Calu3 (cell line): Measurements from ENCODE around the gene SYNE2. TPM values are rescaled to one million over a fixed set of nuclear protein-coding genes. Genes with fewer than 3 reads are reported as not detected.

Experiments used
- BruUV-seq: library from RNA; stranded (reverse); fragments of 400-500 nt; replicated peaks from 2 replicates; lab custom pipeline; 2021; lab: Mats Ljungman, UMichigan
- CTCF ChIA-PET: fragments of 300-600 bp; sonication (Branson Sonifier 250); formaldehyde crosslinking; loops from one replicate; lab custom pipeline; 2022; ENCODE audit warnings: antibody characterized with exemption; lab: Charles Lee
- DNase-seq: peaks from one replicate; pipeline ENCODE4 v3.0.0; 2022
- H3K27ac Mint-ChIP-seq: one replicate; pipeline ENCODE4 v1.8.0; 2022; ENCODE audit warnings: mixed read lengths; ENCODE audit not compliant: unreplicated experiment
- H3K27me3 Mint-ChIP-seq: one replicate; pipeline ENCODE4 v1.8.0; 2022; ENCODE audit warnings: mixed read lengths; ENCODE audit not compliant: unreplicated experiment
- H3K36me3 Mint-ChIP-seq: one replicate; pipeline ENCODE4 v1.8.0; 2022; ENCODE audit warnings: mild to moderate bottlenecking, moderate library complexity, mixed read lengths; ENCODE audit not compliant: insufficient read depth, unreplicated experiment
- H3K4me1 Mint-ChIP-seq: one replicate; pipeline ENCODE4 v1.8.0; 2022; ENCODE audit warnings: mild to moderate bottlenecking, low read depth, mixed read lengths; ENCODE audit not compliant: unreplicated experiment
- H3K4me3 Mint-ChIP-seq: one replicate; pipeline ENCODE4 v1.8.0; 2022; ENCODE audit warnings: mild to moderate bottlenecking, low read depth, moderate library complexity, mixed read lengths; ENCODE audit not compliant: unreplicated experiment
- H3K9me3 Mint-ChIP-seq: one replicate; pipeline ENCODE4 v1.8.0; 2022; ENCODE audit warnings: low read depth, mixed read lengths; ENCODE audit not compliant: unreplicated experiment
- CTCF ChIP-seq: fragments of 200-600 bp; IDR thresholded peaks from one replicate; pipeline ENCODE4 v1.8.0; 2022; ENCODE audit warnings: antibody characterized with exemption; ENCODE audit not compliant: unreplicated experiment
- intact Hi-C: fragments of 100-400 bp; cut with micrococcal nuclease; formaldehyde crosslinking; loops from one replicate; pipeline ENCODE4 v1.10.0; 2022; ENCODE audit not compliant: unreplicated experiment
- total RNA-seq: library from RNA; stranded (reverse); gene quantifications from 2 replicates; pipeline ENCODE4 v1.2.3, GENCODE V29; 2022

The SYNE2 gene
- total RNA-seq, 1 experiment from 2014 or later = 171 TPM

- no peaks in the 10 kb centered on the region for H3K9me3 Mint-ChIP-seq
- no peak for DNase-seq
- H3K27ac Mint-ChIP-seq = no peak overlapping the region
- intact Hi-C loops = no loop called here
- no peaks in the 10 kb centered on the region for H3K27me3 Mint-ChIP-seq
- peaks cover 39% of the 10 kb centered on the region for H3K36me3 Mint-ChIP-seq
- no peak overlapping the region for H3K4me3 Mint-ChIP-seq
- TF ChIP-seq CTCF = no peak
- no TSS peak for BruUV-seq
- H3K4me1 Mint-ChIP-seq = no peaks in the 10 kb centered on the region
- CTCF ChIA-PET = interaction anchor here (0.7 kb wide), 1 partner anchor 77 kb away, joined by 3 read pairs; no protein-coding TSS in a partner anchor
Observed at GRCh38 chr14:64213853-64214570, 361.2 kb downstream of the SYNE2 start.

GRCh38 chr14:64215274-64215673, 362.5 kb downstream of the SYNE2 start:
- intact Hi-C loops = no loop called here
- no peak for DNase-seq
- no peak for TF ChIP-seq CTCF
- Mint-ChIP-seq H3K4me1 (no peaks in the 10 kb centered on the region), H3K9me3 (no peaks in the 10 kb centered on the region), H3K27me3 (no peaks in the 10 kb centered on the region), H3K27ac (peak overlapping the region; percentile 26), H3K36me3 (peaks cover 38% of the 10 kb centered on the region), H3K4me3 (no peak overlapping the region)
- CTCF ChIA-PET = no interaction called here
- no TSS peak for BruUV-seq

- H3K27ac Mint-ChIP-seq = no peak overlapping the region
- H3K9me3 Mint-ChIP-seq = no peaks in the 10 kb centered on the region
- no peak for TF ChIP-seq CTCF
- peaks cover 42% of the 10 kb centered on the region for H3K36me3 Mint-ChIP-seq
- no TSS peak for BruUV-seq
- CTCF ChIA-PET = no interaction called here
- no peaks in the 10 kb centered on the region for H3K4me1 Mint-ChIP-seq
- intact Hi-C loops = no loop called here
- no peak for DNase-seq
- no peaks in the 10 kb centered on the region for H3K27me3 Mint-ChIP-seq
- no peak overlapping the region for H3K4me3 Mint-ChIP-seq
Observed at GRCh38 chr14:64215978-64216377, 363.2 kb downstream of the SYNE2 start.

- TF ChIP-seq CTCF = no peak
- CTCF ChIA-PET = no interaction called here
- no TSS peak for BruUV-seq
Observed at GRCh38 chr14:64217308-64217707, 364.5 kb downstream of the SYNE2 start.

More at GRCh38 chr14:64217308-64217707, 364.5 kb downstream of the SYNE2 start:
- DNase-seq = no peak
- Mint-ChIP-seq H3K36me3 (peaks cover 51% of the 10 kb centered on the region), H3K27ac (no peak overlapping the region), H3K27me3 (no peaks in the 10 kb centered on the region), H3K9me3 (no peaks in the 10 kb centered on the region), H3K4me1 (no peaks in the 10 kb centered on the region), H3K4me3 (no peak overlapping the region)
- intact Hi-C loops = no loop called here
